Eye (tissue), 1 donor: Measurements from ENCODE around the gene GZMB.
"Not testable (repeated sequence)": the region's sequence is repeated elsewhere in the genome, so short reads cannot be mapped to it uniquely, and the experiment has no call there.

ENCODE experiments used
- DNase-seq: peaks from one replicate; pipeline ENCODE4 v3.0.0-alpha.2; 2015

GZMB gene

DNA sequence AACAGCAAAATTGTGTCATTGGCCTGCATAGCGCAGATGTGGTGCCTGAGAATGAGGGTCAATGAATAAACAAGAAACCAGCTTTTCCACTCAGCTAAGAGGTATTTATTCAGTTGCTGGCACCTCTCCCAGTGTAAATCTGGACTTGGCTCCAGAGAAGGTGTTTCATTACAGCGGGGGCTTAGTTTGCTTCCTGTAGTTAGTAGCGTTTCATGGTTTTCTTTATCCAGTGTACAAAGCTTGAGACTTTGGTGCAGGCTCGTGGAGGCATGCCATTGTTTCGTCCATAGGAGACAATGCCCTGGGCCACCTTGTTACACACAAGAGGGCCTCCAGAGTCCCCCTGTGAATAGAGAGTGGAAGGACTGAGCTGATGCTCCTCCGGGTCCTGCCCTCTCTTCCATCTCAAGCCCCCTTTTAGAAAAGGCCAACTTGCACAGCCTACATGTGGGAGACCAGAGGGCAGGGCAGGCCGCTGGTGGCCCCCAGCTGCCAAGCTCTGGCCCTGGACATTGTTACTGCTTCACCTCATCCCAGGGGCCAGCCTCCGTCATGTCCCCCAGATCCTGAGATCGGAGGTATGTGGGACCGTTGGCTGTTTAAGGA is 3.0 kb downstream of the GZMB start:
- peak; percentile 11 for DNase-seq

DNA sequence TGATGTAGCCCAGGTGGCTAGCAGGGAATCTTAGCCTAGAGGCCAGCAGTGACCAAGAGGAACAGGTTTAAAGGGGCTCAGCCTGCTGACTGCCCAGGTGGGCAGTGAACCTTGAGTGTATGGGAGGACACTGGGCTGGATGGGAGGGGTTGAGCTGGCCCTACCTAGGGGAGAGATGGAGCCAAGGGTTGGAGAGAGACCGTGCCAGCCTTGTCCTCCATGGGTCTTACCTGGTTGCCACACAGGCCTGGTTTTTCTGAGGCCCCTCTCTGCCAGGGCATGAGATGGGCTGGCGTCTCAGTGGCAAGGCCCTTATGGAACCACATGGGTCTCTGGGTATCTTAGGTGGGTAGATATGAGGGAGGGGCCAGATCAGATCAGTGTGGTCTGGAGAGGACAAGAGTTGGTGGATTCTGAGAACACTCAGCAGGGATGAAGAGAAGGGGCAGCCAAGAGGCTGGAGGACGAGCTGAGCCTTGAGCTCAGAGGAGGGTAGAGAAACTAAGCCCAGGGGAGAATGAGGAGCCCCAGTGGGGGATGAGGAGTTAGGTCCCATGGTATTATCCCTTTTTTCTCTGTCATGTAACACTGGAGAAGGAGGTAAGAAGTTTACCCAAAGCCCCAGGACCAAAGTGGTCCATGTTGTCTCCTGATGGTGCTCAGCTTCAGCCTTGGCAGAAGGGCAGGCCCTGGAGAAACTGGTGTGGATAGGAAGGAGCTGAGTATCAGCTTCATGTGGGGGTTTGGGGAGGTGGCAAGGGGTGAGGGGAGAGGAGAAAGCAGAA is 3.7 kb downstream of the GZMB start:
- no peak for DNase-seq

DNA sequence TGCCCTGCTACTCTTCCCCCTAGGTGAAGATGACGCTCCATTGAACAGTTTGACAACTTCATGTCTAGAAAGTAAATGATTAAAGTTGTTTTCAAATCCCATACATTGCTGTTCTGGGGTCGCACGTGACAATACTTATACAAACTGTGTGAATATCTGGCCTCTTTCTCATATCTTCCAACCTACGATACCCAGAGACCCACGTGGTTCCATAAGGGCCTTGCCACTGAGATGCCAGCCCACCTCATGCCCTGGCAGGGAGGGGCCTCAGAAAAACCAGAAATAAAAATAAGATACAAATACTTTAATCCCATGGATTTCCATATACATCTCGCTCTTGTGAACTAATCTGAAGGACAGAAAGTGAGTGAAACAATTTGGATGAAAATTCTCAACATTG is 4.5 kb downstream of the GZMB start:
- no peak for DNase-seq

DNA sequence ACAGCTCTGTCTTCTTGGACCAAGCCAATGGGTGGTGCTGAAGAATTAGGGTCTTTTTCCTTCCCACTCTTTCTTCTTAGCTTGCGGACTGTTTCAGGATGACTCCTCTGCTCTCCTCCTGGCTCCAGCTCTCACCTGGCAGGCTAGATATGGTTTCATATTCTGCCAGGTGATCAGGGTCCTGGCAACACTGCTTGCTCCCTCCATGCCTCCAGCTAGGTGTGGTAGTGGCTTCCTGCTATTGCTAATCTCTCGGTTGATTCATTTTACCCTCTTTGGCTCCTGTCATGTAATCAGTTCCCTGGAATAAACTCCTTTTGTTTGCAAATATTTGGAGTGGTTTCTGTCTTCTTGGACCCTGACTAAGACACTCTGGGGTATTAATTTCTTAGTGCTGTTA is 20.2 kb downstream of the GZMB start:
- DNase-seq = no peak

DNA sequence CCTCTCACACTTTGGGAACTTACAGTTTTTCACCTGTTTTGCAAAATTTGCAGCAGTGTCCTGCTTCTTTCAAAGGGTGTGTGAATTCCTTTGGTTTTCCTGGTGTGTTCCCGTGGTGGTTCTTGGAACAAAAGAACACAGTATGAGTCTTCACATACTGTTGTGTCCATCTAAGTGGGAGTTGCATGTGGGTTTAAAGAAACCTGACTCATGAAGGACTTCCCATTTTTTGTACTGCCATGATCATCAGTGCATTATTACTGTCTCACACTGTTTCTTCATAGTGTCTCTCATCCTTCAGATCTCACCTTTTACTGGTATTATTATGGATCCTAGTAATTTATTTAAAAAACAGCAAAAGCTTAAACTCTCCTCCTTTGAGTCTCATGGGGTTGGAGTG is 20.7 kb downstream of the GZMB start:
- no peak for DNase-seq

DNA sequence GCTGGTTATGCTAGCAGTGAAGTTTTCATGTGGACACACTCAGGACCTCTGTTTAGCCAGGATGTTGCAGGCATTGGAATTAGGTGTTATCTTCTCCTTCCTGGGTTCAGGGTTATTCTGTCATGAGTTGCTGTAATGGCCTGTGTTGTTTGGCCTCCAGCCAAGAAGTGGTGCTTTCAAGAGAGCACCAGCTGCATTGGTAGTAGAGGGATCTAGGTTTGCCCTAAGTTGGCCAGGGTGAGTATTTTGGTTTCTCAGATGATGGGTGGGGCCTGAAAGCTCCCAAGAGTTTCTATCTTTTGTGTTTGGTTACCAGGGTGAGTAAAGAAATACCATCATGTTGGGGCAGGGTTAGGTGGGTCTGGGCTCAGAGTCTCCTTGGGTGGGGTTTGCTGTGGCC is 21.8 kb downstream of the GZMB start:
- DNase-seq = no peak

DNA sequence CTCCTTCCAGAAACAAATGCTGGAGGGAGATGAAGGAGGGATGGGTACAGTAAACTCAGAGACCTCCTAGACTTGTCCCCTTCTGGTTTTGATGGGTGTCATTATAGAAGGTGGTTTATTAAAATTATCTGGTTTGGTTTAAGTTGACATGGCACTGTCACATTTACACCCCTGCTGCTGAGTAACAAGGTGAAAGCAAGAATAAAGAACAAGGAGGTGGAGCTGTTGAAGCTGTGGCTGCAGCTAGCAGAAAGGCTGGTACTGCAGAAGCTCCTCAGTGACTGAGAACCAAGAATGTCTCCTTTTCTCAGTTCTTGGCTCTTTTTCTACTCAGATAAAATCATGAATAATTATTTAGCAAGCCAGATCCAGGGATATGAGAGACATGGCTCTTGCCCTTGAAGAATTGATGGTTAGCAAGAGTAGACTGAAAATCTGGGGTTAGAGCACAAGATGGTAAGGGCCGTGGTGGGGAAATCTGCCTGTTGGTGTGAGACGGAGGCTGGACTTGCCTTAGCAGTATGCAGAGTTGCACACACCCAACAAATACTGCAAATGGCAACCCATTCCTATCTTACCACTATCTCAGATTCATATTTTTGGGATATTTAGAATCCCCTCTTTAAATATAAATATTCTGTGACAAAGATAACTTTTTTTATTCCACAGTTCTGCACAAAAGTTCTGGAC is 24.2 kb downstream of the GZMB start, which contains the start of gene GZMH:
TSS of gene GZMH (minus strand) at position 31 of the 690 bp plus-strand sequence. CDS start 72 bp downstream, outside the sequence.
- DNase-seq = no peak

DNA sequence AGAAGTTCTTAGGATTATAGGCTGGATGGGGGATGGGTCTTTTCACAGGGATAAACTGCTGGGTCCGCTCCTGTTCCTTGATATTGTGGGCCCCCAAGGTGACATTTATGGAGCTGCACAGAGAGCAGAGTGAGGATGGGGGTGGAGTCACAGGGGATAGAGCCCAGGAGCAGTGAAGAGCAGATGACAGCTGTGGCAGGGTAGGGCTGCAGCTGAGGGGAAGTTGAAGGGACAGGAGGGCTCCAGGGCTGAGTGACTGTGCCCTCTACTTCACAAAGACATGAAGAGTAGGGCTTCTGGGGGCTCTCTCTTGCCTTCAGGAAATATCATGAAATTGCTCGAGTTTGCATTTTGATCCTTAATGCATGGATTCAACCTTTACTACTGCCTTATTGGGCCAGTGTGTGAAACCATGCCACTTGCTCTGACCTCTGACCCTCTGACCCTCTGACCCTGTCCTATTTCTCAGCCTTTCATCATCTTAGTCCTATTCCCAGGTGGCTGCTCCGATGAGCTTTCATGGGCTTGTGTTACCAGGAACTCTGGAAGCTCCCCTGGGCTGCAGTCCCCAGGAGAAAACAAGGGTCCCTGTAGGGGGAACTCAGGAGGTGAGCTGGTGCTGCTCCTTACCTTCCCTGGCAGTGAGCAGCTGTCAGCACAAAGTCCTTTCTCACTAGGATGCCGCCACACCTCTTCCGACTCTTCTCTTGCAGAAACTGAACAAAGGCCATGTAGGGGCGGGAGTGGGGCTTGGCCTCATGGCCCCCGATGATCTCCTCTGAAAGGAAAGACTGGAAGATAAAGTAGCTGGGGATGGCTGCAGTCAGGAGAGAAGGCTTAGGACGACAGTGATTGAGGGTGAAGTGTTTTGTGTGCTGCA is 26.1 kb downstream of the GZMB start:
- DNase-seq = no peak

DNA sequence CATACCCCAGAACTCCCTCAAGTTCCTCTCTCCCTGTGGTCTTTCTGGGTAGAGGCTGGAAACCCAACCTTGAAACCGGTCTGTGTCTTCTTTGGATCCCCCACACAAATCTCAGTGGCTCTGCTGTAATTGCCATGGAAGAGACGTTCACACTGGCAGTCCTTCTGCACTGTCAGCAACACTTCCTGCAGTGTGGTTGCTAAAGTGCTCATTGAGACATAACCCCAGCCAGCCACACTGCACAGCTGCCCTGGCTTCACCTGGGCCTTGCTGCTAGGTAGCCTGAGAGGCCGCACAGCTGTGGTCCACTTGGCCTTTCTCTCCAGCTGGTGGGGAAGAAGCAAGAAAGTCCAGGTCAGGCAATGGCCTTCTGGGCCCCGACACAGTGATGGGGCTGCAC is 26.9 kb downstream of the GZMB start:
- DNase-seq = no peak

DNA sequence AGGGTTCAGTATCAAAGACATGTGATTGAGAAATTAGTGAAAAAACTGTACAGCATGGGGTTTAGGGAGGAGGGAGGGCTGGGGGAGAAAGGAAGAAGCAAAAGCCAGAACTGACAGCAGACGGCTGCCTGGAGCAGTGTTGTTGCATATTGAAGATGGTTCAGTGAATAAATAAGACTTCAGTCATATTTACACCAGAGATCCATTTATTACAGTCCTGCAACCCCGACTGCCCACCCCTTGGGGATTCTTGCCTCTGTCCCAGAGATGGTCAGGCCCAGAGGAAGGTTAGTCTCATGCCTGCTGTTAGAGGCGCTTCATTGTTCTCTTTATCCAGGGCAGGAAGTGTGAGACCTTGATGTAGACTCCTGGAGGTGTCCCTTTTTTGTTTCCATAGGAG is 27.7 kb downstream of the GZMB start:
- DNase-seq = no peak

DNA sequence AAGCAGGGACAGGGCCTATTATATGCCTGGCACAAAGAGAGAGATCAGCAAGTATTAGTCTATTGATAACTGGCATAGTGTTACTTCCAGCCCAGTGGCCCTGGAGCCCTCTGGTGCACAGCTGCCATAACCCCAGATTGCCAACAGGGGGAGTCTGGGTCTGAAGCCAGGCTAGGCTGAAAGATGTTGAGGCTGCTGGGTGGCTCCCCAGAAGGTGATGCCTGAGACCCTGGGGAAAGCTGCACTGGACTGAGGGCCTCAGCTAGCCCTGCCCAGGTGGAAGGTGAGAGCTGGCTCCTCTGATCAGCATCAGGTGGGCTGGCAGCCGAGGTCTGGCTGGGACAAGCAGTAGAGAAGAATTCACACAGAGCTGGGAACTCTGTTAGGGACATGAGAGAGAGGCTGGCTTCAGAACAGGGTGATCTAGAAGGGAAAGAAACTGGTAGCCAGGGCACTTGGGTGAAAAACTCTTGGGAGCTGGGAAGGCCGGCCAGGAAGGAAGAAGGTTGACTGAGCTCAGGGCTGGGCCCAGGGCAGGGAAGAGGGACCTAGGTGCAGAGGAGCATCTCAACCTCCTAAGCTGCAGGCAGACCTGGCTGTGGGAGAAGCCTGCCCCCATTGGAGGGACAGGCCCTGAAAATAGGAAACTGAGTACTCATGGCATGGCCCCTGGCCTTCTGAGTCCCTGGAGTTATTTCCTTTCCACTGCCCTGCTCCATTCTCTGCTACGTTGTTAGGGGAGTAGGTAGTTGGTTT is 28.4 kb downstream of the GZMB start:
- peak; percentile 34 for DNase-seq

DNA sequence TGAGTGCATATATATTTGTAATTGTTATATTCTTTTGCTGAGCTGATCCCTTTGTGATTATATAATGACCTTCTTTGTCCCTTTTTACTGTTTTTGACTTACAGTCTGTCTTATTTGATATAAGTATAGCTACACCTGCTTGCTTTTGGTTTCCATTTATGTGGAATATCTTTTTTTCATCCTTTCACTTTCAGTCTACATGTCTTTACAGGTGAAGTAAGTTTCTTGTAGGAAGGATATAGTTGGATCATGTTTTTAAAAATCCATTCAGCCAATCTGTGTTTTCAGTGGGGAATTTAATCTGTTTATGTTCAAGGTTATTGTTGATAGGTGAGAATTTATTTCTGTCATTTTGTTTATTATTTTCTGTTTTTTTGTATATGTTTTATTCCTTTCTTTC is 36.6 kb downstream of the GZMB start:
- DNase-seq = no peak

DNA sequence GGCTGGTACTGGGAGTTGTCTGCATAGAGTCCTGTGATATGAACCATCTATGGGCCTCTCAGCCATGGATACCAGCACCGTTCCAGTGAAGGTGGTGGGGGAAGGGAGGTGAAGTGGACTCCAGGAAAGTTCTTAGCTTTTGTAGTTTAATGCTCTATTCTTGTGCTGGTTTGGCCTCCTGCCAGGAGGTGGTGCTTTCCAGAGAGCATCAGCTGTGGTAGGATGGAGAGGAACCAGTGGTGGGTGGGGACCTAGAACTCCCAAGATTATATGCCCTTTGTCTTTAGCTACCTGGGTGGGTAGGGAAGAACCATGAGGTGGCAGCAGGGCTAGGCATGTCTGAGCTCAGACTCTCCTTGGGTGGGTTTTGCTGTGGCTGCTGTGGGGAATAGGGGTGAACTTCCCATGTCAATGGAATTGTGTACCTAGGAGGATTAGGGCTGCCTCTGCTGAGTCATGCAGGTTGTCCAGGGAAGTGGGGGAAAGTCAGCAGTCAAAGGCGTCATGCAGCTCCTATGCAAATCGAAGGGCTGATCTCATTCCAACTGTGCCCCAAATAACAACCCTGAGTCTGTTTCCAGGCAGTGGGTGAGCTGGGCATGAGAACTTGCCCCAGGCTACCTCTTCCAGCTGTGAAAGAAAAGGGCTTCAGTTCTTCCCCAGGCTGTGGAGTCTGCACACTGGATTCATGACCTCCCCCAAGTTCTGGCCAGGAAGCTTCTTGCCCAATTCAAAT is 38.7 kb downstream of the GZMB start:
- no peak for DNase-seq

DNA sequence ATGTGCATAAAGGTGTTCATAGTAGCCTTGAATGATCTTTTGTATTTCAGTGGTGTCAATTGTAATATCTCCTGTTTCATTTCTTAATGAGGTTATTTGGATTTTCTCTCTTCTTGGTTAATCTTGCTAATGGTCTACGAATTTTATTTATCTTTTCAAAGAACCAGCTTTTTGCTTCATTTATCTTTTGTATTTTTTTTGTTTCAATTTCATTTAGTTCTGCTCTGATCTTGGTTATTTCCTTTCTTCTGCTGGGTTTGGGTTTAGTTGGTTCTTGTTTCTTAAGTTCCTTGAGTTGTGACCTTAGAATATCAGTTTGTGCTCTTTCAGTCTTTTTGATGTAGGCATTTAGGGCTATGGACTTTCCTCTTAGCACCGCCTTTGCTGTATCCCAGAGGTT is 43.0 kb downstream of the GZMB start:
- DNase-seq = not testable (repeated sequence)

DNA sequence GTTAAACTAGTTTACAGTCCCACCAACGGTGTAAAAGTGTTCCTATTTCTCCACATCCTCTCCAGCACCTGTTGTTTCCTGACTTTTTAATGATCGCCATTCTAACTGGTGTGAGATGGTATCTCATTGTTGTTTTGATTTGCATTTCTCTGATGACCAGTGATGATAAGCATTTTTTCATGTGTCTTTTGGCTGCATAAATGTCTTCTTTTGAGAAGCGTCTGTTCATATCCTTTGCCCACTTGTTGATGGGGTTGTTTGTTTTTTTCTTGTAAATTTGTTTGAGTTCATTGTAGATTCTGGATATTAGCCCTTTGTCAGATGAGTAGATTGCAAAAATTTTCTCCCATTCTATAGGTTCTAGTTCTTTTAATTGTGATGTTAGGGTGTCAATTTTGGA is 49.6 kb downstream of the GZMB start:
- not testable (repeated sequence) for DNase-seq
